Gastroesophageal sphincter (tissue), 3 donors: Measurements from ENCODE around the gene PNO1.

ENCODE experiments used
- CTCF ChIP-seq, 4 experiments: fragments of 200-600 bp in 2 of 4; fragments of 450-650 bp in 2 of 4; sonication (generic) in 1 of 4; IDR thresholded peaks; one replicate each; pipeline ENCODE4 v1.5.1; 2017 to 2019; ENCODE audit warnings: antibody characterized with exemption in 4 of 4, mild to moderate bottlenecking in 2 of 4, moderate library complexity in 2 of 4
- EP300 ChIP-seq: sonication (generic); formaldehyde crosslinking; IDR thresholded peaks from one replicate; pipeline ENCODE4 v1.6.1; 2017; ENCODE audit warnings: antibody characterized with exemption, mild to moderate bottlenecking
- POLR2A ChIP-seq, 2 donors: fragments of 450-650 bp; IDR thresholded peaks; one replicate each; pipeline ENCODE4 v1.6.1; 2017; ENCODE audit warnings: antibody characterized with exemption in 2 of 2, mild to moderate bottlenecking in 2 of 2, moderate library complexity in 1 of 2
- POLR2AphosphoS5 ChIP-seq: sonication (generic); formaldehyde crosslinking; IDR thresholded peaks from one replicate; pipeline ENCODE4 v1.6.1; 2017; ENCODE audit warnings: antibody characterized with exemption

DNA sequence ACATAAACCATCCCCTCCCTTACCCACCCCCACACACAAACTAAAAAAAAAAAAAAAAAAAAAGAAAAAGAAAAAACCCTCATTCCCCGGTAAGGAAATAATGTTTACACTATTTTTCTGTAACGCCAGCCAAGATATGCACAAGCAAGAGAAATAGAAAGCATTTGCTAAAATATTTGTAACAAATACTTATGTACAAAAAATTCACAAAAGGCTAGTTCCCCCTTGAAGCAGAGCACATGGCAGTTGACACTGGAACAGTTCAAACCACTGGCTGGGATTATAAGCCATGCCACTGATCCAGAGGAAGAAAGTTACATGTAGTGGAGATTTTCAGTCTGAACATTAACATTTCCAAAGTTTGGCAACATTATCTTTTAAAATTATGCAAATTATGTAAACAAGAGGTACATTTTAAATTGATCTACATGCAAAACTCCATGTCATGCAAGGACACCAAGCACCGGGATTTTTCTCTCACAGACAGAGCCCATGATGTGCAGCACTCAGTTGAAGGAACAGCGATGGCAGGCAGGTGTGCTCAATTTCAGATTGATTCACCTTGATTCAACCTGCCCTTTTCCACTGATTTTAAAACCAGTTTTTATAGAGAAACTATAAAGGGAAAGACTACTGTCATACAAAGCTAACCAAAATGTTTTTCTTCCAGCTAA is 21.4 kb downstream of the PNO1 start:
- TF ChIP-seq CTCF (IDR thresholded peaks at IDR 0.05) (no peak), POLR2AphosphoS5 (no peak), POLR2A (IDR thresholded peaks at IDR 0.05) (no peak), EP300 (no peak)
